ENCODE data around the gene NDC1. TPM values are rescaled to one million over a fixed set of nuclear protein-coding genes. Genes with fewer than 3 reads are reported as not detected.
"Not testable (repeated sequence)": the region's sequence is repeated elsewhere in the genome, so short reads cannot be mapped to it uniquely, and the experiment has no call there.

NDC1 gene
- total RNA-seq, 1 donor from 2014 or later = 9.8 TPM

GRCh38 chr1:53763461-53763860, 74.6 kb downstream of the NDC1 start:
- Mint-ChIP-seq H3K27me3 (ENCODE audit: unreplicated experiment) (no peaks in the 10 kb centered on the region), H3K4me3 (ENCODE audit: unreplicated experiment) (no peak overlapping the region), H3K9me3 (ENCODE audit: unreplicated experiment) (no peaks in the 10 kb centered on the region), H3K36me3 (ENCODE audit: unreplicated experiment) (no peaks in the 10 kb centered on the region), H3K4me1 (ENCODE audit: unreplicated experiment) (peaks cover 26% of the 10 kb centered on the region), H3K27ac (ENCODE audit: unreplicated experiment) (no peak overlapping the region)
- no peak for TF ChIP-seq CTCF (IDR thresholded peaks at IDR 0.05)
- peak; percentile 10 for DNase-seq (ENCODE audit: extremely low spot score, unreplicated experiment)

- not testable (repeated sequence) for H3K27ac Mint-ChIP-seq (ENCODE audit: unreplicated experiment); H3K27me3 Mint-ChIP-seq (ENCODE audit: unreplicated experiment); H3K4me1 Mint-ChIP-seq (ENCODE audit: unreplicated experiment); H3K4me3 Mint-ChIP-seq (ENCODE audit: unreplicated experiment); H3K9me3 Mint-ChIP-seq (ENCODE audit: unreplicated experiment); H3K36me3 Mint-ChIP-seq (ENCODE audit: unreplicated experiment)
- peak; percentile 40 for DNase-seq (ENCODE audit: extremely low spot score, unreplicated experiment)
Observed at GRCh38 chr1:53760497-53760896, 77.6 kb downstream of the NDC1 start.

- Mint-ChIP-seq H3K27ac (ENCODE audit: unreplicated experiment) (no peak overlapping the region), H3K27me3 (ENCODE audit: unreplicated experiment) (no peaks in the 10 kb centered on the region), H3K4me3 (ENCODE audit: unreplicated experiment) (no peak overlapping the region), H3K36me3 (ENCODE audit: unreplicated experiment) (no peaks in the 10 kb centered on the region), H3K4me1 (ENCODE audit: unreplicated experiment) (no peaks in the 10 kb centered on the region), H3K9me3 (ENCODE audit: unreplicated experiment) (no peaks in the 10 kb centered on the region)
- TF ChIP-seq CTCF (IDR thresholded peaks at IDR 0.05) = no peak
- DNase-seq (ENCODE audit: extremely low spot score, unreplicated experiment) = peak; percentile 36
Observed at GRCh38 chr1:53755874-53756273, 82.2 kb downstream of the NDC1 start.

- peak; percentile 82 for DNase-seq (ENCODE audit: extremely low spot score, unreplicated experiment)
- H3K36me3 Mint-ChIP-seq (ENCODE audit: unreplicated experiment) = no peaks in the 10 kb centered on the region
- no peaks in the 10 kb centered on the region for H3K9me3 Mint-ChIP-seq (ENCODE audit: unreplicated experiment)
- H3K4me3 Mint-ChIP-seq (ENCODE audit: unreplicated experiment) = no peak overlapping the region
- H3K27me3 Mint-ChIP-seq (ENCODE audit: unreplicated experiment) = no peaks in the 10 kb centered on the region
- peak; percentile 81 for TF ChIP-seq CTCF (IDR thresholded peaks at IDR 0.05)
- H3K4me1 Mint-ChIP-seq (ENCODE audit: unreplicated experiment) = no peaks in the 10 kb centered on the region
- H3K27ac Mint-ChIP-seq (ENCODE audit: unreplicated experiment) = no peak overlapping the region
Observed at GRCh38 chr1:53754484-53755312, 83.4 kb downstream of the NDC1 start.

- Mint-ChIP-seq H3K9me3 (ENCODE audit: unreplicated experiment) (no peaks in the 10 kb centered on the region), H3K36me3 (ENCODE audit: unreplicated experiment) (no peaks in the 10 kb centered on the region), H3K4me1 (ENCODE audit: unreplicated experiment) (no peaks in the 10 kb centered on the region), H3K4me3 (ENCODE audit: unreplicated experiment) (no peak overlapping the region), H3K27me3 (ENCODE audit: unreplicated experiment) (no peaks in the 10 kb centered on the region), H3K27ac (ENCODE audit: unreplicated experiment) (no peak overlapping the region)
- no peak for TF ChIP-seq CTCF (IDR thresholded peaks at IDR 0.05)
- peak; percentile 48 for DNase-seq (ENCODE audit: extremely low spot score, unreplicated experiment)
Observed at GRCh38 chr1:53752281-53752680, 85.8 kb downstream of the NDC1 start.
